SK-N-SH treated with all-trans-retinoic acid at 6 μM for 48 hours (cell line): ENCODE results near the gene PRR20D.
"Not testable (repeated sequence)": the region's sequence is repeated elsewhere in the genome, so short reads cannot be mapped to it uniquely, and the experiment has no call there.

ENCODE experiments used
- ATAC-seq: fragments of 200-7000 bp; cut with Tn5 transposase; 3 replicates; pipeline ENCODE4 v1.9.1; 2020; ENCODE audit warnings: mild to moderate bottlenecking, moderate library complexity
- BACH2 ChIP-seq: fragments of 250-450 bp; sonication (Bioruptor Pico); IDR thresholded peaks from 2 replicates; pipeline ENCODE4 v1.9.0; 2021; ENCODE audit warnings: mild to moderate bottlenecking, borderline replicate concordance
- CREB5 ChIP-seq: fragments of 250-450 bp; sonication (Bioruptor Pico); IDR thresholded peaks from 2 replicates; pipeline ENCODE4 v1.5.1; 2020; ENCODE audit warnings: low read depth, mild to moderate bottlenecking, moderate library complexity
- CSDC2 ChIP-seq: fragments of 250-450 bp; sonication (Bioruptor Pico); IDR thresholded peaks from 2 replicates; pipeline ENCODE4 v1.5.0; 2020; ENCODE audit warnings: mild to moderate bottlenecking, moderate library complexity
- ESRRG ChIP-seq: fragments of 250-450 bp; sonication (Bioruptor Pico); IDR thresholded peaks from 2 replicates; pipeline ENCODE4 v1.6.1; 2021; ENCODE audit warnings: mild to moderate bottlenecking
- GLIS3 ChIP-seq: fragments of 250-450 bp; sonication (Bioruptor Pico); IDR thresholded peaks from 2 replicates; pipeline ENCODE4 v1.5.0; 2020; ENCODE audit warnings: mild to moderate bottlenecking, moderate library complexity
- ISL1 ChIP-seq: fragments of 250-450 bp; sonication (Bioruptor Pico); IDR thresholded peaks from 2 replicates; pipeline ENCODE4 v2.1.2; 2022; ENCODE audit warnings: mild to moderate bottlenecking, moderate library complexity
- PATZ1 ChIP-seq: fragments of 250-450 bp; sonication (Bioruptor Pico); IDR thresholded peaks from 2 replicates; pipeline ENCODE4 v1.8.0; 2020; ENCODE audit warnings: mild to moderate bottlenecking, moderate library complexity, borderline replicate concordance
- PPARA ChIP-seq: fragments of 250-450 bp; sonication (Bioruptor Pico); IDR thresholded peaks from 2 replicates; pipeline ENCODE4 v1.5.0; 2020; ENCODE audit warnings: mild to moderate bottlenecking, borderline replicate concordance
- RARB ChIP-seq: fragments of 250-450 bp; sonication (Bioruptor Pico); IDR thresholded peaks from 2 replicates; pipeline ENCODE4 v1.8.0; 2021; ENCODE audit warnings: mild to moderate bottlenecking, moderate library complexity
- TCF4 ChIP-seq: fragments of 250-450 bp; sonication (Bioruptor Pico); IDR thresholded peaks from 2 replicates; pipeline ENCODE4 v1.8.0; 2021; ENCODE audit warnings: mild to moderate bottlenecking, moderate library complexity, borderline replicate concordance
- TOX ChIP-seq: fragments of 250-450 bp; sonication (Bioruptor Pico); IDR thresholded peaks from 2 replicates; pipeline ENCODE4 v1.8.0; 2021; ENCODE audit warnings: mild to moderate bottlenecking, moderate library complexity, borderline replicate concordance
- ZC3H10 ChIP-seq: fragments of 250-450 bp; sonication (Bioruptor Pico); IDR thresholded peaks from 2 replicates; pipeline ENCODE4 v1.5.1; 2021; ENCODE audit warnings: mild to moderate bottlenecking, moderate library complexity
- ZFP3 ChIP-seq: fragments of 250-450 bp; sonication (Bioruptor Pico); IDR thresholded peaks from 2 replicates; pipeline ENCODE4 v1.5.0; 2020; ENCODE audit warnings: mild to moderate bottlenecking, moderate library complexity
- ZFP30 ChIP-seq: fragments of 450-650 bp; formaldehyde crosslinking; IDR thresholded peaks from 2 replicates; pipeline ENCODE4 v1.5.0; 2022; ENCODE audit warnings: mild to moderate bottlenecking, moderate library complexity
- ZNF565 ChIP-seq: fragments of 450-650 bp; formaldehyde crosslinking; conservative IDR thresholded peaks from 2 replicates; pipeline ENCODE4 v1.5.0; 2020; ENCODE audit warnings: low read depth, mild to moderate bottlenecking, moderate library complexity
- ZNF70 ChIP-seq: fragments of 450-650 bp; formaldehyde crosslinking; IDR thresholded peaks from 2 replicates; pipeline ENCODE4 v1.5.0; 2020; ENCODE audit warnings: mild to moderate bottlenecking, moderate library complexity
- ZNF8 ChIP-seq: fragments of 450-650 bp; formaldehyde crosslinking; IDR thresholded peaks from 2 replicates; pipeline ENCODE4 v1.5.0; 2020; ENCODE audit warnings: mild to moderate bottlenecking, moderate library complexity
- TF ChIP-seq, protein P1 (sequence below): fragments of 250-450 bp; sonication (Bioruptor Pico); IDR thresholded peaks from 2 replicates; pipeline ENCODE4 v1.8.0; 2021; ENCODE audit warnings: low read depth, mild to moderate bottlenecking, moderate library complexity, borderline replicate concordance
- TF ChIP-seq, protein P2 (sequence below): fragments of 250-450 bp; sonication (Bioruptor Pico); IDR thresholded peaks from 2 replicates; pipeline ENCODE4 v1.5.0; 2020; ENCODE audit warnings: mild to moderate bottlenecking, moderate library complexity
- TF ChIP-seq, protein P3 (sequence below): fragments of 250-450 bp; sonication (Bioruptor Pico); IDR thresholded peaks from 2 replicates; pipeline ENCODE4 v1.5.1; 2021; ENCODE audit warnings: mild to moderate bottlenecking, moderate library complexity

Gene PRR20D

DNA sequence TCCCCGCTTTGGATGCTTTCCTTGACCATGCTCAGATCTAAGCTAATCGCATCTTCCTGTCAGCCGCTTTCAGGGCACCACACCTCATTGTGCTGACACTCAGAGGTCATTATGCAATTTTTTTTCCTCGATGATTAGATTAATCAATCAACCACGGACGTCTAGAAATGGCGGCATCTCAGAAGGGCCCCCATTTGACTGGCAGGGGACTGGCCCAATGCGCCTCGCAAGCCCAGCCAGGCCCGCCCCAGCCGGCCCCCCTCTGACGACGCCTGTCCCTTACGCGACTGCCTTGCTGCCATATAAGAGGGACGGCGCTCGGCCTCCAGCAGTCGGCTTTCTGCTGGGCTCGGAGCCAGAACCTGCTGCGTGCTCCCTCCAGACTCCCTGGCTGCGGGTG lies at the start of gene PRR20D:
Gene PRR20D (plus strand): TSS at position 301 of the 400 bp plus-strand sequence. CDS start 387 bp downstream, outside the sequence.
- ATAC-seq: not testable (repeated sequence)

- no peak for TF ChIP-seq TCF4 (CRISPR knock-in tag)
- TF ChIP-seq PPARA (CRISPR knock-in tag): no peak
- TF ChIP-seq ZC3H10: no peak
- TF ChIP-seq RARB: no peak
- TF ChIP-seq, protein P1, sequence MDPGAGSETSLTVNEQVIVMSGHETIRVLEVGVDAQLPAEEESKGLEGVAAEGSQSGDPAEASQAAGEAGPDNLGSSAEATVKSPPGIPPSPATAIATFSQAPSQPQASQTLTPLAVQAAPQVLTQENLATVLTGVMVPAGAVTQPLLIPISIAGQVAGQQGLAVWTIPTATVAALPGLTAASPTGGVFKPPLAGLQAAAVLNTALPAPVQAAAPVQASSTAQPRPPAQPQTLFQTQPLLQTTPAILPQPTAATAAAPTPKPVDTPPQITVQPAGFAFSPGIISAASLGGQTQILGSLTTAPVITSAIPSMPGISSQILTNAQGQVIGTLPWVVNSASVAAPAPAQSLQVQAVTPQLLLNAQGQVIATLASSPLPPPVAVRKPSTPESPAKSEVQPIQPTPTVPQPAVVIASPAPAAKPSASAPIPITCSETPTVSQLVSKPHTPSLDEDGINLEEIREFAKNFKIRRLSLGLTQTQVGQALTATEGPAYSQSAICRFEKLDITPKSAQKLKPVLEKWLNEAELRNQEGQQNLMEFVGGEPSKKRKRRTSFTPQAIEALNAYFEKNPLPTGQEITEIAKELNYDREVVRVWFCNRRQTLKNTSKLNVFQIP: no peak
- TF ChIP-seq, protein P2, sequence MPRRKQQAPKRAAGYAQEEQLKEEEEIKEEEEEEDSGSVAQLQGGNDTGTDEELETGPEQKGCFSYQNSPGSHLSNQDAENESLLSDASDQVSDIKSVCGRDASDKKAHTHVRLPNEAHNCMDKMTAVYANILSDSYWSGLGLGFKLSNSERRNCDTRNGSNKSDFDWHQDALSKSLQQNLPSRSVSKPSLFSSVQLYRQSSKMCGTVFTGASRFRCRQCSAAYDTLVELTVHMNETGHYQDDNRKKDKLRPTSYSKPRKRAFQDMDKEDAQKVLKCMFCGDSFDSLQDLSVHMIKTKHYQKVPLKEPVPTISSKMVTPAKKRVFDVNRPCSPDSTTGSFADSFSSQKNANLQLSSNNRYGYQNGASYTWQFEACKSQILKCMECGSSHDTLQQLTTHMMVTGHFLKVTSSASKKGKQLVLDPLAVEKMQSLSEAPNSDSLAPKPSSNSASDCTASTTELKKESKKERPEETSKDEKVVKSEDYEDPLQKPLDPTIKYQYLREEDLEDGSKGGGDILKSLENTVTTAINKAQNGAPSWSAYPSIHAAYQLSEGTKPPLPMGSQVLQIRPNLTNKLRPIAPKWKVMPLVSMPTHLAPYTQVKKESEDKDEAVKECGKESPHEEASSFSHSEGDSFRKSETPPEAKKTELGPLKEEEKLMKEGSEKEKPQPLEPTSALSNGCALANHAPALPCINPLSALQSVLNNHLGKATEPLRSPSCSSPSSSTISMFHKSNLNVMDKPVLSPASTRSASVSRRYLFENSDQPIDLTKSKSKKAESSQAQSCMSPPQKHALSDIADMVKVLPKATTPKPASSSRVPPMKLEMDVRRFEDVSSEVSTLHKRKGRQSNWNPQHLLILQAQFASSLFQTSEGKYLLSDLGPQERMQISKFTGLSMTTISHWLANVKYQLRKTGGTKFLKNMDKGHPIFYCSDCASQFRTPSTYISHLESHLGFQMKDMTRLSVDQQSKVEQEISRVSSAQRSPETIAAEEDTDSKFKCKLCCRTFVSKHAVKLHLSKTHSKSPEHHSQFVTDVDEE (CRISPR knock-in tag): no peak
- no peak for TF ChIP-seq ZFP30 (CRISPR knock-in tag)
- no peak for TF ChIP-seq CSDC2 (CRISPR knock-in tag)
- TF ChIP-seq BACH2: no peak
- ATAC-seq: no peak
These were observed 45.5 kb upstream of the PRR20D start for GRCh38 chr13:57114945-57115344.

DNA sequence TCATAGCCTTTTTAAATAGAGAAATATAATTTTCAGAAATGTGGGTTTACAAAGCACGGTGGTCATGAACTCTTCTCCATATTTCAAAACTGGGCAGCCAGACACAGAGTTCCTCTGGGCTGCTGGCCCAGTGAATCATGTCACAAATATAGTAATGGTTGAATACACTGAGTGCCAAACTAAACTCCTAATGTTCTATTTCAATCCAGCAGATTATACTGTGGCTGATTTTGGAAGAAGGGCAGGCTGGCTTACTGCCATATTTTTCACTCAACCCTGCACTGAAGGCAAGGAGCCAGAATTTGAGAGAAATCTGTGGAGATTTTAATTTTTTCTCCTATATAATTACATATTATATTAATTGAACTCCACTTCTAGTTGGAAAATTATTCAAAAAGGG lies 36.8 kb upstream of the PRR20D start:
- ATAC-seq: no peak
- TF ChIP-seq ESRRG (CRISPR knock-in tag) (no peak), TOX (CRISPR knock-in tag) (no peak)

GRCh38 chr13:57128909-57129308 lies 31.5 kb upstream of the PRR20D start:
- ATAC-seq: no peak

GRCh38 chr13:57136093-57136492 lies 24.3 kb upstream of the PRR20D start:
- no peak for ATAC-seq
- TF ChIP-seq ZFP3 (CRISPR knock-in tag) (no peak), ZFP30 (CRISPR knock-in tag) (no peak), BACH2 (no peak), TCF4 (CRISPR knock-in tag) (no peak)

More at GRCh38 chr13:57128909-57129308, 31.5 kb upstream of the PRR20D start:
- TF ChIP-seq ESRRG (CRISPR knock-in tag) (no peak), ZFP3 (CRISPR knock-in tag) (no peak), TCF4 (CRISPR knock-in tag) (no peak), PATZ1 (CRISPR knock-in tag) (no peak), ZFP30 (CRISPR knock-in tag) (no peak), ISL1 (CRISPR knock-in tag) (no peak), CSDC2 (CRISPR knock-in tag) (no peak), ZC3H10 (no peak), TOX (CRISPR knock-in tag) (no peak), ZNF565 (CRISPR knock-in tag) (no peak), ZNF70 (CRISPR knock-in tag) (no peak), GLIS3 (CRISPR knock-in tag) (no peak)

DNA sequence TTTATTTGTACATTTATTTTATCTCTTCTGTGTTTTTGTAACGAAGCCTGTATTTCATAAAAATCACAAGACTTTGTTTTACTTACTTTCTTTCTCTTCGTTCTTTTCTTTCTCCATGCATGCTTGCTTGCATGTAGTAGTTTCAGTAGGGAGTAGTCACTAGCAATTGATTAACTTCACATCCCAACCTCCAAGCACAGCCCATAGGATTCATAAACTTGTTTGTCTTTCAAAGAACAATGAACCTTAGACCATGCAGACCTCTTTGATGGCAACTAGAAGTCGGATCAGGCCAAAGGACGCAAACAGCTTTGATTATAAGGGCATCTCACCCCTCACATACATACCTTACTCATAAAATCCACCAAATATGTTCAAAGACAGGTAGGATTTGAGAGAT lies 22.8 kb upstream of the PRR20D start:
- no peak for ATAC-seq
- TF ChIP-seq CREB5 (CRISPR knock-in tag): no peak
- TF ChIP-seq, protein P3, sequence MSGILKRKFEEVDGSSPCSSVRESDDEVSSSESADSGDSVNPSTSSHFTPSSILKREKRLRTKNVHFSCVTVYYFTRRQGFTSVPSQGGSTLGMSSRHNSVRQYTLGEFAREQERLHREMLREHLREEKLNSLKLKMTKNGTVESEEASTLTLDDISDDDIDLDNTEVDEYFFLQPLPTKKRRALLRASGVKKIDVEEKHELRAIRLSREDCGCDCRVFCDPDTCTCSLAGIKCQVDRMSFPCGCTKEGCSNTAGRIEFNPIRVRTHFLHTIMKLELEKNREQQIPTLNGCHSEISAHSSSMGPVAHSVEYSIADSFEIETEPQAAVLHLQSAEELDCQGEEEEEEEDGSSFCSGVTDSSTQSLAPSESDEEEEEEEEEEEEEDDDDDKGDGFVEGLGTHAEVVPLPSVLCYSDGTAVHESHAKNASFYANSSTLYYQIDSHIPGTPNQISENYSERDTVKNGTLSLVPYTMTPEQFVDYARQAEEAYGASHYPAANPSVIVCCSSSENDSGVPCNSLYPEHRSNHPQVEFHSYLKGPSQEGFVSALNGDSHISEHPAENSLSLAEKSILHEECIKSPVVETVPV (CRISPR knock-in tag): no peak
- TF ChIP-seq, protein P2 (CRISPR knock-in tag): no peak
- no peak for TF ChIP-seq ZFP3 (CRISPR knock-in tag)
- no peak for TF ChIP-seq GLIS3 (CRISPR knock-in tag)
- TF ChIP-seq ESRRG (CRISPR knock-in tag): no peak
- no peak for TF ChIP-seq BACH2
- no peak for TF ChIP-seq CSDC2 (CRISPR knock-in tag)
- no peak for TF ChIP-seq ISL1 (CRISPR knock-in tag)
- no peak for TF ChIP-seq PPARA (CRISPR knock-in tag)
- no peak for TF ChIP-seq ZNF565 (CRISPR knock-in tag)
- no peak for TF ChIP-seq ZC3H10
- no peak for TF ChIP-seq ZNF8 (CRISPR knock-in tag)
- no peak for TF ChIP-seq RARB
- no peak for TF ChIP-seq ZFP30 (CRISPR knock-in tag)
- TF ChIP-seq, all 23 proteins: peak for 0
